ENCODE measurements around the gene LAMA1. TPM values are rescaled to one million over a fixed set of nuclear protein-coding genes. Genes with fewer than 3 reads are reported as not detected.

The LAMA1 gene
- total and polyA plus RNA-seq, 10 donors, result 0.20 to 2.3 (median 0.63) TPM

- WGBS, 5 donors, result 94 to 97% (median 96%) methylated on average over 10 to 11 of the region's 11 CpGs
- intact Hi-C loops (cut with DNase I; ENCODE audit: low total_unique reads), result no loop called here
These were observed 80.1 kb downstream of the LAMA1 start for GRCh38 chr18:7037470-7037869.

GRCh38 chr18:7035807-7036206, 81.8 kb downstream of the LAMA1 start:
- H3K4me1 ChIP-seq, result peaks cover 0 to 7% (median 0%) of the 10 kb centered on the region in 6 donors
- no peaks in the 10 kb centered on the region for H3K36me3 ChIP-seq
- H3K9me3 ChIP-seq, result no peaks in the 10 kb centered on the region
- DNase-seq, result no peak
- H3K27me3 ChIP-seq (replicated peaks in 1 of 7), result no peaks in the 10 kb centered on the region
- TF ChIP-seq CTCF (IDR thresholded peaks at IDR 0.05 in 8 of 11, conservative IDR thresholded peaks at IDR 0.05 in 3 of 11) (no peak), POLR2AphosphoS5 (IDR thresholded peaks at IDR 0.05) (no peak), POLR2A (IDR thresholded peaks at IDR 0.05) (no peak)
- intact Hi-C loops (cut with DNase I; ENCODE audit: low total_unique reads), result no loop called here
- H3K27ac ChIP-seq, result no peak overlapping the region
- H3K4me3 ChIP-seq, result no peak overlapping the region
- 86 to 95% (median 91%) methylated on average over 11 of the region's 11 CpGs for WGBS, 5 donors

More at GRCh38 chr18:7037470-7037869, 80.1 kb downstream of the LAMA1 start:
- TF ChIP-seq POLR2A (IDR thresholded peaks at IDR 0.05) (no peak), POLR2AphosphoS5 (IDR thresholded peaks at IDR 0.05) (no peak), CTCF (IDR thresholded peaks at IDR 0.05 in 8 of 11, conservative IDR thresholded peaks at IDR 0.05 in 3 of 11) (no peak)
- H3K36me3 ChIP-seq, result no peaks in the 10 kb centered on the region
- H3K4me3 ChIP-seq, result no peak overlapping the region
- H3K4me1 ChIP-seq, result peaks cover 0 to 7% (median 0%) of the 10 kb centered on the region in 6 donors
- H3K9me3 ChIP-seq, result no peaks in the 10 kb centered on the region
- no peaks in the 10 kb centered on the region for H3K27me3 ChIP-seq (replicated peaks in 1 of 7)
- peak overlapping the region in 1 of 8 donors; percentile 53 for H3K27ac ChIP-seq
- no peak for DNase-seq

- intact Hi-C loops (cut with DNase I; ENCODE audit: low total_unique reads), result no loop called here
- H3K9me3 ChIP-seq, result no peaks in the 10 kb centered on the region
- H3K4me1 ChIP-seq, result peaks cover 0 to 7% (median 0%) of the 10 kb centered on the region in 6 donors
- no peak overlapping the region for H3K4me3 ChIP-seq
- no peak overlapping the region for H3K27ac ChIP-seq
- no peaks in the 10 kb centered on the region for H3K27me3 ChIP-seq (replicated peaks in 1 of 7)
- TF ChIP-seq POLR2AphosphoS5 (IDR thresholded peaks at IDR 0.05) (no peak), POLR2A (IDR thresholded peaks at IDR 0.05) (no peak), CTCF (IDR thresholded peaks at IDR 0.05 in 8 of 11, conservative IDR thresholded peaks at IDR 0.05 in 3 of 11) (no peak)
- H3K36me3 ChIP-seq, result no peaks in the 10 kb centered on the region
- 69 to 80% (median 76%) methylated on average over 5 of the region's 5 CpGs for WGBS, 5 donors
- DNase-seq, result no peak
These were observed 82.7 kb downstream of the LAMA1 start for GRCh38 chr18:7034924-7035323.

- Histone ChIP-seq H3K4me3 (no peak overlapping the region), H3K4me1 (no peaks in the 10 kb centered on the region), H3K27me3 (replicated peaks in 1 of 7) (no peaks in the 10 kb centered on the region), H3K27ac (no peak overlapping the region), H3K36me3 (no peaks in the 10 kb centered on the region), H3K9me3 (no peaks in the 10 kb centered on the region)
- TF ChIP-seq POLR2A (IDR thresholded peaks at IDR 0.05) (no peak), CTCF (IDR thresholded peaks at IDR 0.05 in 8 of 11, conservative IDR thresholded peaks at IDR 0.05 in 3 of 11) (no peak), POLR2AphosphoS5 (IDR thresholded peaks at IDR 0.05) (no peak)
- no peak for DNase-seq
- 74 to 90% (median 78%) methylated on average over 3 of the region's 3 CpGs for WGBS, 5 donors
- intact Hi-C loops (cut with DNase I; ENCODE audit: low total_unique reads), result no loop called here
These were observed 85.1 kb downstream of the LAMA1 start for GRCh38 chr18:7032537-7032936.
